HepG2 (cell line): ENCODE measurements around the gene RHOBTB3. TPM values are rescaled to one million over a fixed set of nuclear protein-coding genes. Genes with fewer than 3 reads are reported as not detected.

Source experiments
- ATAC-seq: fragments of 200-7000 bp; cut with Tn5 transposase; 3 replicates; pipeline ENCODE4 v1.9.1; 2020; ENCODE audit warnings: mild to moderate bottlenecking, moderate library complexity
- BruUV-seq: library from RNA; stranded (reverse); fragments of 400-500 nt; replicated peaks from 2 replicates; lab custom pipeline; 2021; lab: Mats Ljungman, UMichigan
- CTCF ChIA-PET: fragments of 300-600 bp; formaldehyde crosslinking; extraction: SDS; loops from one replicate; lab custom pipeline; 2021; ENCODE audit warnings: low total read pairs, inconsistent platforms, low intra/inter-chr PET ratio; lab: Yijun Ruan, JAX
- POLR2A ChIA-PET: fragments of 350-600 bp; sonication (Branson Sonifier 250); formaldehyde crosslinking; loops from one replicate; lab custom pipeline; 2020; ENCODE audit warnings: antibody characterized with exemption, inconsistent platforms; lab: Yijun Ruan, JAX
- DNase-seq: peaks from one replicate; pipeline ENCODE4 v3.0.0-alpha.2; 2015; ENCODE audit warnings: low spot score
- FAIRE-seq: peaks from 3 replicates; lab custom pipeline; 2011; peaks lifted over from hg19 to GRCh38; lab: Jason Lieb, UNC
- H2AFZ ChIP-seq: one replicate; pipeline ENCODE4 v1.6.1; 2011; ENCODE audit warnings: low read length, inconsistent platforms
- H3K27ac ChIP-seq: fragments of 300-600 bp; 3 replicates; pipeline ENCODE4 v1.8.0; 2011; ENCODE audit warnings: mixed run types, mild to moderate bottlenecking, mixed read lengths, low read length, inconsistent platforms; ENCODE audit not compliant: insufficient read depth; ENCODE audit errors: extremely low read length
- H3K27me3 ChIP-seq, 2 experiments: fragments of 200-600 bp in 1 of 2; 2 replicates in 1 of 2; 3 replicates in 1 of 2; pipeline versions ENCODE4 v1.6.0 to v1.8.0; 2011; ENCODE audit warnings: low read length in 2 of 2, mild to moderate bottlenecking in 2 of 2, moderate library complexity in 2 of 2, inconsistent platforms in 1 of 2; ENCODE audit not compliant: insufficient read depth in 2 of 2, control insufficient read depth in 1 of 2
- H3K36me3 ChIP-seq, 2 experiments: fragments of 200-600 bp in 1 of 2; replicated peaks in 1 of 2; 2 replicates in 1 of 2; 3 replicates in 1 of 2; pipeline versions ENCODE4 v1.5.1 to v1.8.0; 2011; ENCODE audit warnings: low read length in 2 of 2, inconsistent platforms in 1 of 2; ENCODE audit not compliant: insufficient read depth in 2 of 2, control insufficient read depth in 1 of 2
- H3K4me1 ChIP-seq: 2 replicates; pipeline ENCODE4 v1.5.1; 2012; ENCODE audit warnings: low read length, inconsistent platforms; ENCODE audit not compliant: insufficient read depth
- H3K4me2 ChIP-seq: 2 replicates; pipeline ENCODE4 v1.6.0; 2011; ENCODE audit warnings: low read depth, low read length, inconsistent platforms
- H3K4me3 ChIP-seq, 3 experiments: fragments of 200-600 bp in 1 of 3; sonication (generic), shearing (Covaris generic) in 1 of 3; replicated peaks in 1 of 3; 2 replicates each; pipeline ENCODE4 v1.5.1; 2011 to 2016; ENCODE audit warnings: low read length in 3 of 3, inconsistent platforms in 2 of 3, low read depth in 2 of 3, mild to moderate bottlenecking in 2 of 3, control low read depth in 1 of 3, mixed read lengths in 1 of 3; ENCODE audit not compliant: insufficient read depth in 1 of 3
- H3K79me2 ChIP-seq: one replicate; pipeline ENCODE4 v1.6.1; 2011; ENCODE audit warnings: low read length, inconsistent platforms; ENCODE audit not compliant: insufficient read depth
- H3K9ac ChIP-seq: 2 replicates; pipeline ENCODE4 v1.6.0; 2011; ENCODE audit warnings: mild to moderate bottlenecking, low read depth, low read length, inconsistent platforms; ENCODE audit not compliant: insufficient read depth
- H3K9me3 ChIP-seq: 2 replicates; pipeline ENCODE4 v1.5.1; 2012; ENCODE audit warnings: mild to moderate bottlenecking, low read length
- H4K20me1 ChIP-seq: 2 replicates; pipeline ENCODE4 v1.6.0; 2011; ENCODE audit warnings: inconsistent platforms, mild to moderate bottlenecking, low read length, moderate library complexity; ENCODE audit not compliant: insufficient read depth
- FOXA3 ChIP-seq: IDR thresholded peaks from 2 replicates; pipeline ENCODE4 v1.6.1; 2016; ENCODE audit warnings: missing genetic modification reagents, missing compliant biosample characterization
- KDM5A ChIP-seq: fragments of 200-600 bp; sonication (generic); IDR thresholded peaks from 2 replicates; pipeline ENCODE4 v1.7.0; 2018; ENCODE audit warnings: antibody characterized with exemption, mild to moderate bottlenecking, low read length, borderline replicate concordance
- TARDBP ChIP-seq: sonication (generic); formaldehyde crosslinking; IDR thresholded peaks from 2 replicates; pipeline ENCODE4 v1.8.0; 2022; ENCODE audit warnings: mild to moderate bottlenecking, missing genetic modification reagents
- ZC3H13 ChIP-seq: sonication (generic); formaldehyde crosslinking; IDR thresholded peaks from 2 replicates; pipeline ENCODE4 v1.8.1; 2023; ENCODE audit warnings: mild to moderate bottlenecking, missing genetic modification reagents, moderate library complexity
- ZNF230 ChIP-seq: sonication (generic); formaldehyde crosslinking; IDR thresholded peaks from 2 replicates; pipeline ENCODE4 v1.4.0; 2020; ENCODE audit warnings: mild to moderate bottlenecking, missing genetic modification reagents
- ZNF317 ChIP-seq: sonication (generic); formaldehyde crosslinking; IDR thresholded peaks from 2 replicates; pipeline ENCODE4 v1.5.0; 2020; ENCODE audit warnings: mild to moderate bottlenecking, missing genetic modification reagents
- ZSCAN25 ChIP-seq: sonication (generic); formaldehyde crosslinking; IDR thresholded peaks from 2 replicates; pipeline ENCODE4 v1.8.0; 2022; ENCODE audit warnings: mild to moderate bottlenecking, missing genetic modification reagents
- WGBS: methylation state at CpG from one replicate; pipeline ENCODE4 v1.1.6; 2017; ENCODE audit warnings: low lambda C conversion rate; 5-methylcytosine and 5-hydroxymethylcytosine counted together
- in situ Hi-C: cut with HindIII; loops from 2 replicates; pipeline ENCODE4 v1.10.0; 2017; ENCODE audit warnings: low pct_unique_long_range_greater_than_20kb; ENCODE audit not compliant: extremely low pct_ligation_motif_present
- intact Hi-C: fragments of 100-400 bp; cut with micrococcal nuclease; formaldehyde crosslinking; loops from one replicate; pipeline ENCODE4 v1.10.0; 2022; ENCODE audit not compliant: unreplicated experiment
- polyA plus RNA-seq, 8 experiments: library from polyadenylated mRNA; depleted of rRNA in 3 of 8; stranded (reverse) in 7 of 8; unstranded in 1 of 8; fragments of >200 nt; fragmentation: Illumina TruSeq in 4 of 8; extraction: Trizol in 4 of 8; gene quantifications; 2 replicates each; pipeline versions ENCODE4 v1.2.1 to v1.2.3, GENCODE V29; 2011 to 2016; ENCODE audit warnings: low read depth in 4 of 8, missing spikeins in 1 of 8, mixed read lengths in 1 of 8; ENCODE audit not compliant: insufficient read depth in 1 of 8
- total RNA-seq, 5 experiments: library from RNA; depleted of rRNA; stranded (reverse); fragments of >200 nt; fragmentation: Illumina TruSeq; extraction: Trizol; gene quantifications; 2 replicates each; pipeline ENCODE4 v1.2.3, GENCODE V29; 2016; ENCODE audit warnings: low read depth in 1 of 5
- TF ChIP-seq, protein P1 (sequence below): sonication (generic); formaldehyde crosslinking; IDR thresholded peaks from 2 replicates; pipeline ENCODE4 v1.5.0; 2020; ENCODE audit warnings: missing genetic modification reagents
- TF ChIP-seq, protein P2 (sequence below): sonication (generic); IDR thresholded peaks from 2 replicates; pipeline ENCODE4 v1.6.1; 2016; ENCODE audit warnings: low read depth, borderline replicate concordance
- TF ChIP-seq, protein P3 (sequence below): sonication (generic); formaldehyde crosslinking; IDR thresholded peaks from 2 replicates; pipeline ENCODE4 v1.5.1; 2020; ENCODE audit warnings: mild to moderate bottlenecking, missing genetic modification reagents, moderate library complexity
- TF ChIP-seq, protein P4 (sequence below): sonication (generic); formaldehyde crosslinking; IDR thresholded peaks from 2 replicates; pipeline ENCODE4 v1.8.0; 2022; ENCODE audit warnings: mild to moderate bottlenecking, missing genetic modification reagents; ENCODE audit not compliant: insufficient replicate concordance
- TF ChIP-seq, protein P5 (sequence below): sonication (generic); formaldehyde crosslinking; IDR thresholded peaks from 2 replicates; pipeline ENCODE4 v1.5.1; 2020; ENCODE audit warnings: mild to moderate bottlenecking, moderate library complexity, missing genetic modification reagents

Gene RHOBTB3
- total and polyA plus RNA-seq, 2 of the 13 experiments (the other 11 are each of a cell fraction or from before 2014, with no cell fraction given), result 31.6 to 35.4 TPM

DNA sequence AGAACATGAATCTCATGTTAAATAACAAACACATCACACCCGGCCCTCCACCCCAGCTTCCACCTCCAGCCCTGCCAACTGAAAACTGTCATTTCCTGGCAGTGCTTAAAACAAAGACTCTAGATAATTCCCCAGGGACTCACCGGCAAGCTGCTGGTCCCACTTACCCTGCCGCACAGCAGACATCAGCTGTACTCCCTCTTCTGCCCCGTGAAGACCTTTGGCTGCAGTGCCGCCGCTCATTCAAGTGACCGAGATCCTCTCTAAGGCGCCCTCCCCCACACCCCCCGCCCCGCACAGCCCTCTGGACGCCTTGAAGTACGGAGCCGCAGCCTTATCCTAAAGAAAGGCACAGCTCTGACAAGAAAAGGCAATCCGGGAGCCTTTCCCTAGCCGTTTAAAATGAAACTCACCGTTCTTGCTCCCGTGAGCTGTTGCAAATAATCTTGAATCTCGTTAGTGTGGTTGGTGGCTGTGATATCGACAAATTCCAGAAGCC lies 91.0 kb downstream of the RHOBTB3 start:
- ChIA-PET POLR2A (interaction anchor here (0.9 to 6.1 kb wide), 17 partner anchors 9 to 175 kb away, joined by 4 to 130 read pairs (median 14); partner anchors contain the start of genes RFESD and RHOBTB3), CTCF (interaction anchor here (0.7 kb wide), 1 partner anchor 41 kb away, joined by 3 read pairs; no protein-coding TSS in a partner anchor)
- intact Hi-C loops, result loop anchor here (2.0 kb wide), 1 partner anchor 21 kb away; no protein-coding TSS in a partner anchor
- peak; percentile 30 for ATAC-seq
- Histone ChIP-seq H3K4me2 (peak overlapping the region; percentile 94), H3K4me1 (peaks cover 87% of the 10 kb centered on the region), H4K20me1 (peaks cover 27% of the 10 kb centered on the region), H3K27ac (peak overlapping the region; percentile 89), H3K36me3 (peaks cover 5% of the 10 kb centered on the region in 2 experiments; a peak in 4 of 5 replicates), H3K9me3 (no peaks in the 10 kb centered on the region), H3K9ac (peak overlapping the region; percentile 79), H3K27me3 (no peaks in the 10 kb centered on the region; a peak in 1 of 5 replicates), H3K4me3 (peak overlapping the region; percentile 66 to 86 (median 81)), H3K79me2 (peaks cover 52% of the 10 kb centered on the region), H2AFZ (no peak overlapping the region)
- in situ Hi-C loops, result no loop called here
- no peak for FAIRE-seq
- no peak for DNase-seq
- BruUV-seq, result no TSS peak
- 2% methylated on average over 12 of the region's 19 CpGs for WGBS
- TF ChIP-seq, protein P1, sequence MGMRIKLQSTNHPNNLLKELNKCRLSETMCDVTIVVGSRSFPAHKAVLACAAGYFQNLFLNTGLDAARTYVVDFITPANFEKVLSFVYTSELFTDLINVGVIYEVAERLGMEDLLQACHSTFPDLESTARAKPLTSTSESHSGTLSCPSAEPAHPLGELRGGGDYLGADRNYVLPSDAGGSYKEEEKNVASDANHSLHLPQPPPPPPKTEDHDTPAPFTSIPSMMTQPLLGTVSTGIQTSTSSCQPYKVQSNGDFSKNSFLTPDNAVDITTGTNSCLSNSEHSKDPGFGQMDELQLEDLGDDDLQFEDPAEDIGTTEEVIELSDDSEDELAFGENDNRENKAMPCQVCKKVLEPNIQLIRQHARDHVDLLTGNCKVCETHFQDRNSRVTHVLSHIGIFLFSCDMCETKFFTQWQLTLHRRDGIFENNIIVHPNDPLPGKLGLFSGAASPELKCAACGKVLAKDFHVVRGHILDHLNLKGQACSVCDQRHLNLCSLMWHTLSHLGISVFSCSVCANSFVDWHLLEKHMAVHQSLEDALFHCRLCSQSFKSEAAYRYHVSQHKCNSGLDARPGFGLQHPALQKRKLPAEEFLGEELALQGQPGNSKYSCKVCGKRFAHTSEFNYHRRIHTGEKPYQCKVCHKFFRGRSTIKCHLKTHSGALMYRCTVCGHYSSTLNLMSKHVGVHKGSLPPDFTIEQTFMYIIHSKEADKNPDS, result no peak
- TF ChIP-seq ZSCAN25 (CRISPR knock-in tag), result peak; percentile 45; the same call in 1 of the 2 replicates
- 0 out of 2 replicates have a peak, but pooled peaks have one; percentile 31 for TF ChIP-seq TARDBP (CRISPR knock-in tag)
- TF ChIP-seq, protein P2, sequence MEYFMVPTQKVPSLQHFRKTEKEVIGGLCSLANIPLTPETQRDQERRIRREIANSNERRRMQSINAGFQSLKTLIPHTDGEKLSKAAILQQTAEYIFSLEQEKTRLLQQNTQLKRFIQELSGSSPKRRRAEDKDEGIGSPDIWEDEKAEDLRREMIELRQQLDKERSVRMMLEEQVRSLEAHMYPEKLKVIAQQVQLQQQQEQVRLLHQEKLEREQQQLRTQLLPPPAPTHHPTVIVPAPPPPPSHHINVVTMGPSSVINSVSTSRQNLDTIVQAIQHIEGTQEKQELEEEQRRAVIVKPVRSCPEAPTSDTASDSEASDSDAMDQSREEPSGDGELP, result 0 out of 2 replicates have a peak, but pooled peaks have one; percentile 23
- TF ChIP-seq ZNF317 (CRISPR knock-in tag), result peak; percentile 90
- TF ChIP-seq ZC3H13, result no peak
- TF ChIP-seq, protein P3, sequence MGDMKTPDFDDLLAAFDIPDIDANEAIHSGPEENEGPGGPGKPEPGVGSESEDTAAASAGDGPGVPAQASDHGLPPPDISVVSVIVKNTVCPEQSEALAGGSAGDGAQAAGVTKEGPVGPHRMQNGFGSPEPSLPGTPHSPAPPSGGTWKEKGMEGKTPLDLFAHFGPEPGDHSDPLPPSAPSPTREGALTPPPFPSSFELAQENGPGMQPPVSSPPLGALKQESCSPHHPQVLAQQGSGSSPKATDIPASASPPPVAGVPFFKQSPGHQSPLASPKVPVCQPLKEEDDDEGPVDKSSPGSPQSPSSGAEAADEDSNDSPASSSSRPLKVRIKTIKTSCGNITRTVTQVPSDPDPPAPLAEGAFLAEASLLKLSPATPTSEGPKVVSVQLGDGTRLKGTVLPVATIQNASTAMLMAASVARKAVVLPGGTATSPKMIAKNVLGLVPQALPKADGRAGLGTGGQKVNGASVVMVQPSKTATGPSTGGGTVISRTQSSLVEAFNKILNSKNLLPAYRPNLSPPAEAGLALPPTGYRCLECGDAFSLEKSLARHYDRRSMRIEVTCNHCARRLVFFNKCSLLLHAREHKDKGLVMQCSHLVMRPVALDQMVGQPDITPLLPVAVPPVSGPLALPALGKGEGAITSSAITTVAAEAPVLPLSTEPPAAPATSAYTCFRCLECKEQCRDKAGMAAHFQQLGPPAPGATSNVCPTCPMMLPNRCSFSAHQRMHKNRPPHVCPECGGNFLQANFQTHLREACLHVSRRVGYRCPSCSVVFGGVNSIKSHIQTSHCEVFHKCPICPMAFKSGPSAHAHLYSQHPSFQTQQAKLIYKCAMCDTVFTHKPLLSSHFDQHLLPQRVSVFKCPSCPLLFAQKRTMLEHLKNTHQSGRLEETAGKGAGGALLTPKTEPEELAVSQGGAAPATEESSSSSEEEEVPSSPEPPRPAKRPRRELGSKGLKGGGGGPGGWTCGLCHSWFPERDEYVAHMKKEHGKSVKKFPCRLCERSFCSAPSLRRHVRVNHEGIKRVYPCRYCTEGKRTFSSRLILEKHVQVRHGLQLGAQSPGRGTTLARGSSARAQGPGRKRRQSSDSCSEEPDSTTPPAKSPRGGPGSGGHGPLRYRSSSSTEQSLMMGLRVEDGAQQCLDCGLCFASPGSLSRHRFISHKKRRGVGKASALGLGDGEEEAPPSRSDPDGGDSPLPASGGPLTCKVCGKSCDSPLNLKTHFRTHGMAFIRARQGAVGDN (CRISPR knock-in tag), result peak; percentile 38
- peak; percentile 50; the same call in 1 of the 2 replicates for TF ChIP-seq KDM5A
- TF ChIP-seq, protein P4, sequence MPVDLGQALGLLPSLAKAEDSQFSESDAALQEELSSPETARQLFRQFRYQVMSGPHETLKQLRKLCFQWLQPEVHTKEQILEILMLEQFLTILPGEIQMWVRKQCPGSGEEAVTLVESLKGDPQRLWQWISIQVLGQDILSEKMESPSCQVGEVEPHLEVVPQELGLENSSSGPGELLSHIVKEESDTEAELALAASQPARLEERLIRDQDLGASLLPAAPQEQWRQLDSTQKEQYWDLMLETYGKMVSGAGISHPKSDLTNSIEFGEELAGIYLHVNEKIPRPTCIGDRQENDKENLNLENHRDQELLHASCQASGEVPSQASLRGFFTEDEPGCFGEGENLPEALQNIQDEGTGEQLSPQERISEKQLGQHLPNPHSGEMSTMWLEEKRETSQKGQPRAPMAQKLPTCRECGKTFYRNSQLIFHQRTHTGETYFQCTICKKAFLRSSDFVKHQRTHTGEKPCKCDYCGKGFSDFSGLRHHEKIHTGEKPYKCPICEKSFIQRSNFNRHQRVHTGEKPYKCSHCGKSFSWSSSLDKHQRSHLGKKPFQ (CRISPR knock-in tag), result peak; percentile 14
- TF ChIP-seq, protein P5, sequence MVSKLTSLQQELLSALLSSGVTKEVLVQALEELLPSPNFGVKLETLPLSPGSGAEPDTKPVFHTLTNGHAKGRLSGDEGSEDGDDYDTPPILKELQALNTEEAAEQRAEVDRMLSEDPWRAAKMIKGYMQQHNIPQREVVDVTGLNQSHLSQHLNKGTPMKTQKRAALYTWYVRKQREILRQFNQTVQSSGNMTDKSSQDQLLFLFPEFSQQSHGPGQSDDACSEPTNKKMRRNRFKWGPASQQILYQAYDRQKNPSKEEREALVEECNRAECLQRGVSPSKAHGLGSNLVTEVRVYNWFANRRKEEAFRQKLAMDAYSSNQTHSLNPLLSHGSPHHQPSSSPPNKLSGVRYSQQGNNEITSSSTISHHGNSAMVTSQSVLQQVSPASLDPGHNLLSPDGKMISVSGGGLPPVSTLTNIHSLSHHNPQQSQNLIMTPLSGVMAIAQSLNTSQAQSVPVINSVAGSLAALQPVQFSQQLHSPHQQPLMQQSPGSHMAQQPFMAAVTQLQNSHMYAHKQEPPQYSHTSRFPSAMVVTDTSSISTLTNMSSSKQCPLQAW (CRISPR knock-in tag), result peak; percentile 29; the same call in 1 of the 2 replicates
- no peak for TF ChIP-seq FOXA3 (CRISPR knock-in tag)
- no peak for TF ChIP-seq ZNF230
